GM20000 (cell line): ENCODE measurements around the gene ANO4.

Experiments
- DNase-seq: peaks from one replicate; pipeline ENCODE4 v3.0.0; 2012; ENCODE audit warnings: low spot score
- TF ChIP-seq, protein P1 (sequence below): IDR thresholded peaks from 2 replicates; pipeline ENCODE4 v1.5.1; 2012; ENCODE audit warnings: mild to moderate bottlenecking, control low read depth; ENCODE audit errors: extremely low read depth, missing control alignments

ANO4 gene

DNA sequence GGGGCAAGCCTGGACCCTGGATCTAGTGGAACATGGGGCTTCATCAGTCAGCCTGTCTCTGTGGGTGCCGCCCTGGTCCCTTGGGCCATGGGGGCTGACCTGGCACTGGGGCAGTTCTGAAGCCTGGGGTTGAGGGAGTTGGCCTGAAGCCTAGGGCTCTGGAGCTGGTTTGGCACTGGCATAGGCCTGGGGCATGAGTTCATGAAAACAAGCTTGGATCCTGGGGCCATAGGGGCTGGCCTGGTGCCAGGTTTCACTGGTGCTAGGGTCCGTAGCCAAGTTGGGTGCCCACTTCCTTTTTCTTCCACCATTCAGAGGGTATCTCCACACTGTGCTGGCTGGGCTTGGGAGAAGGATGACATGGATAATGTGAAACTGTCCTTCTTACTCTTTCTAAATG is 26.6 kb upstream of the ANO4 start:
- DNase-seq, result no peak

DNA sequence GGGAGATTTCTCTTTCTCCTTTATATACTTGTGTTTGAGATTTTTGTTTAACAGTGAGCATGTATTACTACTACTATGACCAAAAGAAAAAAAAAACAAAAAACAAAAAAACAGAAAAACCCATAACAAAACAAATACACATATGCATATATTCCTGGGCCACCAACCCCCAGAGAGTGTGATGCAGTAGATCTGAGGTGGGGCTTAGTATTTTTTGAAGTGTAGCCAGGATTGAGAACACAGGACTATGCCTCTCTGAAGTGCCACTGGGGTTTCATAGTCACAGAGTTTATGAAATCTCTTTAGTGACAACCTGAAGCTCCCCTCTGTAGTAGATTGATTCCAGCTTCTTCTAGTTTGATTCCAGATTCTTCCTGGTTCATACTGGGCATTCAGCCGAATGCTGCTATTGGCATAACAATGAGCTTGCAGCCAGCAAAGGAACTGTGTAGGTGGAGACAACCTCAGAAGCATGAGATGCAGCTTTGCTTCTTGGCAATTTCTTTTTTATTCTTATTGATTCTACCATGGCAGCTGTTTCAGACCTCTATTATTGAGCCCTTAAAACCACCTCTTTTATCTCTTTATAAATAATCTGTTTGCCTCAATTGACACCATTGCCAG is 15.5 kb upstream of the ANO4 start:
- DNase-seq, result no peak
- TF ChIP-seq, protein P1, sequence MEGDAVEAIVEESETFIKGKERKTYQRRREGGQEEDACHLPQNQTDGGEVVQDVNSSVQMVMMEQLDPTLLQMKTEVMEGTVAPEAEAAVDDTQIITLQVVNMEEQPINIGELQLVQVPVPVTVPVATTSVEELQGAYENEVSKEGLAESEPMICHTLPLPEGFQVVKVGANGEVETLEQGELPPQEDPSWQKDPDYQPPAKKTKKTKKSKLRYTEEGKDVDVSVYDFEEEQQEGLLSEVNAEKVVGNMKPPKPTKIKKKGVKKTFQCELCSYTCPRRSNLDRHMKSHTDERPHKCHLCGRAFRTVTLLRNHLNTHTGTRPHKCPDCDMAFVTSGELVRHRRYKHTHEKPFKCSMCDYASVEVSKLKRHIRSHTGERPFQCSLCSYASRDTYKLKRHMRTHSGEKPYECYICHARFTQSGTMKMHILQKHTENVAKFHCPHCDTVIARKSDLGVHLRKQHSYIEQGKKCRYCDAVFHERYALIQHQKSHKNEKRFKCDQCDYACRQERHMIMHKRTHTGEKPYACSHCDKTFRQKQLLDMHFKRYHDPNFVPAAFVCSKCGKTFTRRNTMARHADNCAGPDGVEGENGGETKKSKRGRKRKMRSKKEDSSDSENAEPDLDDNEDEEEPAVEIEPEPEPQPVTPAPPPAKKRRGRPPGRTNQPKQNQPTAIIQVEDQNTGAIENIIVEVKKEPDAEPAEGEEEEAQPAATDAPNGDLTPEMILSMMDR, result no peak

More for the DNA sequence above, 26.6 kb upstream of the ANO4 start:
- TF ChIP-seq, protein P1, result no peak

DNA sequence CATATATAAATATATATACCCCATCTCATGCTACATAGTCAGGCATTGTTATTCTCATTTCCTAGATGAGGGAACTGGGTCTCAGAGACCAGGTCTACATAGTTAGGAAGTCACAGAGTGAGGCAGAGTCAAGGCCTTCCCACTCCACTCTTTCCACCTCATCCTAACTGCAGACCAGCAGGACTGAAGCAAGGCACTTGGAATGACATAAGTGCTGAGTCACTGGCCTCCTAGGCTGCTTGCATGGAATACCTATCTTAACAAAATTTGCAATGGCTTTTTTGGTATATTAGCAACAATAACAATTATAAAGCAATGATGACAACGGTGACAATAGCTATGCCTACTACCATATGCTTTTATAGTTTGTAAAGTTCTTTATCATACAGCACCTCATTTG is 5.4 kb upstream of the ANO4 start:
- TF ChIP-seq, protein P1, result no peak
- DNase-seq, result no peak

DNA sequence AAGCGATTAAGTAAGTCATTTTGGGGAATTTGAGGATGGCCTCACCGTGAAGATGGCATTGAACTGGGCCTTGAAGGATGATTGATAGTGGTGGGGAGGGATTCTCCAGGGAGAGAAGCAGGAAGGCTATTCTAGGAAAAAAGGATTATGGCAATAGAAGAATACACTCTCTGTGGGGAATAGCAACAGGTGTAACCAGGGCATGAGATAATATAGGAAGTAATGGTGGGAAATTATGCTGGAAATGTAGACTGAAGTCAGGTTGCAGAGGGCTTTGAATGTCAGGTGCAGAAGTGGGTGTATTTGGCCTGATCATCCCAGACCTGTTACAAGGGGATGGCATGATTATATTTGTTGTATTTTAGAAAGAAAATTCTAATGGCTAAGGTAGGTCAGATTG is 4.6 kb upstream of the ANO4 start:
- no peak for DNase-seq
- TF ChIP-seq, protein P1, result no peak

DNA sequence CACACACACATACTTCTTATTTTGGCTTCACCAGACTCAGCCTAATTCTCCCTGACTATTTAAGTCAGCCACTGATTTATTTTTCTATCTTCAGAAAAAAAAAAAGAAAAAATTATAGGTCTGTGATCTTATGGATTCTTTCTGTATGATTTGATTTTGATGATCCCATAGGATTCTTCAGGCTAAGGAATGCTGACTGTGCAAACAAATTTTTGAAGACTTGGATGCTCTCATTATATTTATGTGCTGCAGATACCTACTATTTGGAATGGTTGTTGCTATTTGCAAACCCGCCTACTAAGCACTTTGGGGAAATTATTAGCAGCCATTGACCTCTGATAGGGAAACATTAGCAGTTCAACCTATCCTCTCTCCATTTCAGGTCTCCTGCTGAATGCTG is 4.0 kb upstream of the ANO4 start:
- TF ChIP-seq, protein P1, result no peak
- DNase-seq, result no peak

DNA sequence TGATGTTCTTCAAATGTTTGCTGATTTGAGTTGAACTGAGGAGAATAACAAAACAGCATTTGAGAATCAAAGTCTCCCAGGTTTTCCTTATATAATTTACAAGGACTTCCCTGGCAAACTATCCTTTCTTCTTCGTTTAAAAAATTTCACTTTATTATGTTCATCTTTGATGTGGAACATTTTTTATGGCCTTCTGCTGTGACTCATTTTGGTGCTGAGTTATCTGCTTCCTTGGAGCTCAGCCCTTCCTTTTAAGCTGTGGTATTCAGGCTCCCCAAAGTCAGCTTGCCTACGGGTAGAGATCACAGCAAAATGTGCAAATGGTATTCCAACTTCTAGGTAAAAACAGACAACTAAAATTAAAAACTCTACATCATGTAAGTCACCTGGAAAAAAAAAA is 1.4 kb upstream of the ANO4 start:
- no peak for DNase-seq
- TF ChIP-seq, protein P1, result no peak

DNA sequence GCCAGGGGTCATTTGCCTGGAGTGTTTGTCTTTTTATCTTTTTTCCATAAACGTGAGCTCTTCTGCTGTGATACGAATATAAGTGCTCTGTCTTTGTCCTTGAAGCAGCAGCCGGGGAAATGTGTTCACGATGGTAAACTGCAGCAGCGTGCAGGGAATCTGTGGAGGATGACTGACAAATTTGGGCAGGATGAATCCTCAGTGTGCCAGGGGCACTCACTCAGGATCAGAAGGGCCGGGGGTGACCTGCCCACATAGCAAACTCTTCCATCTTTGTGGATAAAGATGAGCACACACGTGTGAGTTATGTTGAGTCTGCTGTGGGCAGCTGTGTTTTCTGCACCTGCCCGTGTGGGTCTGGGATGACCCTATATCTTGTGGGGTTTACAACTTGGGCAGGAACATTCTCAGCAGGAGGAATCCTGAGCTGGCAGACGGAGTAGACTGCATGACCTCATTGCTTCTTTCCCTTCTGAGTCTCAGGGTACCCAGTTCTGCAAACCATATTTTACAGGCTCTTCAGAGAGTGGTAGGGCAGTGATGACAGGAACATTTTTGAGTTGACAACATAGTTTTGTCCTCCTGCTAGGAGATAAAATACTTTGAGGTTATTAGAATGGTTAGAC is 711 bp downstream of the ANO4 start:
- no peak for DNase-seq
- TF ChIP-seq, protein P1, result no peak
